Adrenal gland (tissue), 12 donors: ENCODE data around the gene ARFGEF2. TPM values are rescaled to one million over a fixed set of nuclear protein-coding genes. Genes with fewer than 3 reads are reported as not detected.

Experiments
- DNase-seq, 7 donors: peaks; one replicate each; pipeline ENCODE4 v3.0.0-alpha.2; 2019 to 2020
- H3K27ac ChIP-seq, 5 donors: fragments of 200-600 bp; sonication (generic) in 4 of 5; 1 replicate in 3 of 5; 2 replicates in 2 of 5; pipeline versions ENCODE4 v1.5.1 to v1.8.0; 2016 to 2020; ENCODE audit warnings: mild to moderate bottlenecking in 1 of 5
- H3K27me3 ChIP-seq: fragments of 200-600 bp; 2 replicates; pipeline ENCODE4 v1.8.0; 2021
- H3K36me3 ChIP-seq, 2 donors: fragments of 200-600 bp; replicated peaks in 1 of 2; 1 replicate in 1 of 2; 2 replicates in 1 of 2; pipeline versions ENCODE4 v1.5.1 to v1.8.0; 2018 to 2022
- H3K4me1 ChIP-seq, 2 donors: fragments of 200-600 bp; replicated peaks in 1 of 2; 1 replicate in 1 of 2; 2 replicates in 1 of 2; pipeline versions ENCODE4 v1.5.1 to v1.8.0; 2018 to 2021
- H3K4me3 ChIP-seq, 4 donors: fragments of 200-600 bp; sonication (generic) in 3 of 4; one replicate each; pipeline ENCODE4 v1.5.1; 2016 to 2018
- H3K9me3 ChIP-seq, 3 donors: fragments of 200-600 bp; sonication (generic) in 1 of 3; replicated peaks in 1 of 3; 1 replicate in 2 of 3; 2 replicates in 1 of 3; pipeline versions ENCODE4 v1.5.1 to v1.8.0; 2016 to 2021
- CTCF ChIP-seq, 6 experiments: fragments of 450-650 bp in 4 of 6; fragments of 200-600 bp in 2 of 6; sonication (generic) in 1 of 6; IDR thresholded peaks; 1 replicate in 5 of 6; 2 replicates in 1 of 6; pipeline versions ENCODE4 v1.5.1 to v1.8.0; 2016 to 2021; ENCODE audit warnings: antibody characterized with exemption in 6 of 6, mild to moderate bottlenecking in 2 of 6, moderate library complexity in 1 of 6
- POLR2A ChIP-seq, 2 donors: fragments of 450-650 bp; IDR thresholded peaks; one replicate each; pipeline ENCODE4 v1.6.1; 2017; ENCODE audit warnings: antibody characterized with exemption in 2 of 2, mild to moderate bottlenecking in 2 of 2, moderate library complexity in 1 of 2
- WGBS, 4 donors: extraction: QIAGEN DNeasy Blood & Tissue Kit in 2 of 4; methylation state at CpG; one replicate each; pipeline versions ENCODE4 v1.1.5 to v1.1.7; 2013 to 2017; 5-methylcytosine and 5-hydroxymethylcytosine counted together
- intact Hi-C, 2 donors: fragments of 100-400 bp; cut with DNase I; formaldehyde crosslinking; loops; one replicate each; pipeline versions ENCODE4 v1.14.1 to v1.15.0; 2022 to 2023
- polyA plus RNA-seq, 3 donors: library from polyadenylated mRNA; stranded (reverse); fragments of 200-250 nt in 2 of 3; fragments of 350-450 nt in 1 of 3; fragmentation: Illumina TruSeq in 1 of 3; extraction: RNeasy Lipid Tissue Mini Kit (QIAGEN cat#74804) in 1 of 3; gene quantifications; one replicate each; pipeline ENCODE4 v1.2.3, GENCODE V29; 2013 to 2014
- total RNA-seq, 9 donors: library from RNA; depleted of rRNA in 4 of 9; stranded (reverse); fragments of >200 nt in 4 of 9; fragments of 120-200 nt in 1 of 9; fragmentation: NEBNext Ultra II Directional in 1 of 9; extraction: Animal tissue kit (Norgen Biotek cat#: 25700) in 1 of 9; gene quantifications; one replicate each; pipeline versions ENCODE4 v1.1.0 to v1.2.4, GENCODE V29; 2013 to 2023
- donor health status: healthy with polysubstance abuse.
- donor health status: Bipolar disorder and iron deficiency.
- donor health status: DM: yes; HTN: yes; CAD: no.
- donor health status: DM: no; HTN: no; CAD: no.
- donor health status: DM: no; HTN: no; CAD: no.
- donor health status: DM: yes; HTN: yes; CAD: no.

The ARFGEF2 gene
- total and polyA plus RNA-seq, 12 donors, result 17.1 to 128 (median 69.3) TPM

GRCh38 chr20:48965189-48965910 lies 43.8 kb downstream of the ARFGEF2 start:
- TF ChIP-seq POLR2A (IDR thresholded peaks at IDR 0.05) (no peak), CTCF (IDR thresholded peaks at IDR 0.05) (no peak)
- WGBS, 4 donors, result 78 to 90% (median 85%) methylated on average over 3 of the region's 3 CpGs
- intact Hi-C loops, result loop anchor here in 1 of 2 donors (5.0 kb wide), 1 partner anchor 33 kb away; no protein-coding TSS in a partner anchor
- Histone ChIP-seq H3K4me1 (peaks cover 0 to 9% of the 10 kb centered on the region in 2 donors), H3K9me3 (no peaks in the 10 kb centered on the region), H3K36me3 (peaks cover 0 to 51% of the 10 kb centered on the region in 2 donors), H3K27ac (peak overlapping the region in 1 of 5 donors; percentile 9), H3K4me3 (no peak overlapping the region), H3K27me3 (no peaks in the 10 kb centered on the region)
- no peak for DNase-seq

- peaks cover 0 to 3% of the 10 kb centered on the region in 2 donors for H3K4me1 ChIP-seq
- WGBS, 4 donors, result 78 to 86% (median 82%) methylated on average over 10 of the region's 10 CpGs
- TF ChIP-seq CTCF (IDR thresholded peaks at IDR 0.05) (no peak), POLR2A (IDR thresholded peaks at IDR 0.05) (no peak)
- H3K27ac ChIP-seq, result peak overlapping the region in 1 of 5 donors; percentile 35
- no peaks in the 10 kb centered on the region for H3K27me3 ChIP-seq
- intact Hi-C loops, result no loop called here
- DNase-seq, result peak in 3 of 7 donors; percentile 21 to 66 (median 52)
- H3K9me3 ChIP-seq, result no peaks in the 10 kb centered on the region
- H3K4me3 ChIP-seq, result no peak overlapping the region
- H3K36me3 ChIP-seq, result peaks cover 0 to 84% of the 10 kb centered on the region in 2 donors
Measured at GRCh38 chr20:48970681-48971365, 49.3 kb downstream of the ARFGEF2 start.

GRCh38 chr20:48971956-48972355 lies 50.4 kb downstream of the ARFGEF2 start:
- 46 to 73% (median 57%) methylated on average over 4 of the region's 4 CpGs for WGBS, 4 donors
- intact Hi-C loops, result no loop called here
- H3K36me3 ChIP-seq, result peaks cover 0 to 79% of the 10 kb centered on the region in 2 donors
- peak overlapping the region in 1 of 5 donors; percentile 1 for H3K27ac ChIP-seq
- TF ChIP-seq CTCF (IDR thresholded peaks at IDR 0.05) (no peak), POLR2A (IDR thresholded peaks at IDR 0.05) (no peak)
- peaks cover 6 to 11% of the 10 kb centered on the region in 2 donors for H3K4me1 ChIP-seq
- no peaks in the 10 kb centered on the region for H3K9me3 ChIP-seq
- no peak overlapping the region for H3K4me3 ChIP-seq
- no peaks in the 10 kb centered on the region for H3K27me3 ChIP-seq
- DNase-seq, result no peak

GRCh38 chr20:48972816-48973215 lies 51.3 kb downstream of the ARFGEF2 start:
- peak overlapping the region in 1 of 5 donors; percentile 1 for H3K27ac ChIP-seq
- H3K4me1 ChIP-seq, result peaks cover 6 to 11% of the 10 kb centered on the region in 2 donors
- no peak for DNase-seq
- H3K9me3 ChIP-seq, result no peaks in the 10 kb centered on the region
- WGBS, 4 donors, result 66 to 83% (median 77%) methylated on average over 3 of the region's 3 CpGs
- H3K27me3 ChIP-seq, result no peaks in the 10 kb centered on the region
- H3K4me3 ChIP-seq, result no peak overlapping the region
- H3K36me3 ChIP-seq, result peaks cover 0 to 78% of the 10 kb centered on the region in 2 donors
- no peak for TF ChIP-seq POLR2A (IDR thresholded peaks at IDR 0.05)
- TF ChIP-seq CTCF (IDR thresholded peaks at IDR 0.05), result no peak
- intact Hi-C loops, result no loop called here
